Activated naive CD8-positive, alpha-beta T cell (primary cell): ENCODE results near the gene SBK3.
"Not testable (repeated sequence)": the region's sequence is repeated elsewhere in the genome, so short reads cannot be mapped to it uniquely, and the experiment has no call there.

Experiments
- H3K27ac Mint-ChIP-seq: one replicate; pipeline ENCODE4 v1.8.0; 2021; ENCODE audit warnings: mixed read lengths
- H3K27me3 Mint-ChIP-seq: one replicate; pipeline ENCODE4 v1.8.0; 2021; ENCODE audit warnings: mixed read lengths
- H3K36me3 Mint-ChIP-seq: one replicate; pipeline ENCODE4 v1.8.0; 2021; ENCODE audit warnings: mixed read lengths
- H3K4me1 Mint-ChIP-seq: one replicate; pipeline ENCODE4 v1.8.0; 2021; ENCODE audit warnings: low read depth, mixed read lengths
- H3K4me3 Mint-ChIP-seq: one replicate; pipeline ENCODE4 v1.8.0; 2021; ENCODE audit warnings: mild to moderate bottlenecking, mixed read lengths
- H3K9me3 Mint-ChIP-seq: one replicate; pipeline ENCODE4 v1.8.0; 2021; ENCODE audit warnings: low read depth, mixed read lengths

SBK3 gene

GRCh38 chr19:55545443-55545842 is at the start of gene SBK3:
Gene SBK3, minus strand, starts transcription at chr19:55545543. Its CDS starts 0 bp downstream, at chr19:55545543.
- no peak within 1 kb of the TSS for H3K4me3 Mint-ChIP-seq
- H3K27ac Mint-ChIP-seq, result no peak within 1 kb of the TSS
- no peaks in the 10 kb centered on the region for H3K4me1 Mint-ChIP-seq

GRCh38 chr19:55593096-55593772 is 47.9 kb upstream of the SBK3 start:
- H3K27me3 Mint-ChIP-seq, result no peaks in the 10 kb centered on the region
- peaks cover 23% of the 10 kb centered on the region for H3K36me3 Mint-ChIP-seq
- H3K9me3 Mint-ChIP-seq, result no peaks in the 10 kb centered on the region
- H3K27ac Mint-ChIP-seq, result no peak overlapping the region
- H3K4me3 Mint-ChIP-seq, result no peak overlapping the region
- H3K4me1 Mint-ChIP-seq, result peaks cover 12% of the 10 kb centered on the region

More at GRCh38 chr19:55545443-55545842, at the start of gene SBK3:
- H3K9me3 Mint-ChIP-seq, result no peaks in the 10 kb centered on the region
- H3K36me3 Mint-ChIP-seq, result no peaks in the 10 kb centered on the region
- peaks cover 10% of the 10 kb centered on the region for H3K27me3 Mint-ChIP-seq

GRCh38 chr19:55592391-55593090 is 47.2 kb upstream of the SBK3 start:
- Mint-ChIP-seq H3K4me1 (peaks cover 13% of the 10 kb centered on the region), H3K4me3 (no peak overlapping the region), H3K36me3 (peaks cover 21% of the 10 kb centered on the region), H3K27me3 (no peaks in the 10 kb centered on the region), H3K27ac (no peak overlapping the region), H3K9me3 (no peaks in the 10 kb centered on the region)

- H3K4me3 Mint-ChIP-seq, result no peak overlapping the region
- H3K27me3 Mint-ChIP-seq, result no peaks in the 10 kb centered on the region
- no peak overlapping the region for H3K27ac Mint-ChIP-seq
- H3K9me3 Mint-ChIP-seq, result no peaks in the 10 kb centered on the region
- peaks cover 22% of the 10 kb centered on the region for H3K4me1 Mint-ChIP-seq
- peaks cover 18% of the 10 kb centered on the region for H3K36me3 Mint-ChIP-seq
Measured at GRCh38 chr19:55591555-55591954, 46.2 kb upstream of the SBK3 start.

GRCh38 chr19:55590617-55591016 is 45.3 kb upstream of the SBK3 start:
- H3K27me3 Mint-ChIP-seq, result no peaks in the 10 kb centered on the region
- H3K4me1 Mint-ChIP-seq, result peaks cover 27% of the 10 kb centered on the region
- no peak overlapping the region for H3K27ac Mint-ChIP-seq
- H3K9me3 Mint-ChIP-seq, result no peaks in the 10 kb centered on the region
- H3K4me3 Mint-ChIP-seq, result no peak overlapping the region
- peaks cover 15% of the 10 kb centered on the region for H3K36me3 Mint-ChIP-seq

- Mint-ChIP-seq H3K36me3 (peaks cover 10% of the 10 kb centered on the region), H3K4me1 (peaks cover 30% of the 10 kb centered on the region), H3K4me3 (no peak overlapping the region), H3K27ac (no peak overlapping the region), H3K9me3 (no peaks in the 10 kb centered on the region), H3K27me3 (no peaks in the 10 kb centered on the region)
Measured at GRCh38 chr19:55590109-55590508, 44.8 kb upstream of the SBK3 start.

- Mint-ChIP-seq H3K27ac (no peak overlapping the region), H3K4me1 (peaks cover 30% of the 10 kb centered on the region), H3K4me3 (no peak overlapping the region)
Measured at GRCh38 chr19:55588738-55589137, 43.4 kb upstream of the SBK3 start.

GRCh38 chr19:55586976-55587668 is 41.8 kb upstream of the SBK3 start:
- Mint-ChIP-seq H3K9me3 (no peaks in the 10 kb centered on the region), H3K27ac (peak overlapping the region; percentile 50), H3K27me3 (no peaks in the 10 kb centered on the region), H3K36me3 (peaks cover 6% of the 10 kb centered on the region), H3K4me3 (peak overlapping the region; percentile 88), H3K4me1 (peaks cover 31% of the 10 kb centered on the region)

More at GRCh38 chr19:55588738-55589137, 43.4 kb upstream of the SBK3 start:
- H3K9me3 Mint-ChIP-seq, result no peaks in the 10 kb centered on the region
- no peaks in the 10 kb centered on the region for H3K27me3 Mint-ChIP-seq
- H3K36me3 Mint-ChIP-seq, result peaks cover 6% of the 10 kb centered on the region

- no peaks in the 10 kb centered on the region for H3K36me3 Mint-ChIP-seq
- H3K27ac Mint-ChIP-seq, result no peak overlapping the region
- H3K4me3 Mint-ChIP-seq, result peak overlapping the region; percentile 88
- no peaks in the 10 kb centered on the region for H3K27me3 Mint-ChIP-seq
- peaks cover 42% of the 10 kb centered on the region for H3K4me1 Mint-ChIP-seq
- H3K9me3 Mint-ChIP-seq, result no peaks in the 10 kb centered on the region
Measured at GRCh38 chr19:55585658-55586339, 40.5 kb upstream of the SBK3 start.

- Mint-ChIP-seq H3K27me3 (no peaks in the 10 kb centered on the region), H3K4me3 (no peak overlapping the region), H3K27ac (no peak overlapping the region), H3K36me3 (peaks cover under 1% of the 10 kb centered on the region), H3K4me1 (peaks cover 43% of the 10 kb centered on the region), H3K9me3 (no peaks in the 10 kb centered on the region)
Measured at GRCh38 chr19:55584871-55585270, 39.5 kb upstream of the SBK3 start.

GRCh38 chr19:55583897-55584296 is 38.6 kb upstream of the SBK3 start:
- H3K9me3 Mint-ChIP-seq, H3K27me3 Mint-ChIP-seq, H3K27ac Mint-ChIP-seq, H3K4me3 Mint-ChIP-seq, H3K36me3 Mint-ChIP-seq: not testable (repeated sequence)
- peaks cover 43% of the 10 kb centered on the region for H3K4me1 Mint-ChIP-seq

- not testable (repeated sequence) for H3K27ac Mint-ChIP-seq, H3K9me3 Mint-ChIP-seq, H3K4me3 Mint-ChIP-seq, H3K36me3 Mint-ChIP-seq, H3K27me3 Mint-ChIP-seq
- peaks cover 35% of the 10 kb centered on the region for H3K4me1 Mint-ChIP-seq
Measured at GRCh38 chr19:55582284-55582683, 36.9 kb upstream of the SBK3 start.

- H3K9me3 Mint-ChIP-seq, result no peaks in the 10 kb centered on the region
- peak overlapping the region; percentile 20 for H3K4me3 Mint-ChIP-seq
- H3K27me3 Mint-ChIP-seq, result no peaks in the 10 kb centered on the region
- peaks cover 6% of the 10 kb centered on the region for H3K36me3 Mint-ChIP-seq
- H3K27ac Mint-ChIP-seq, result no peak overlapping the region
- peaks cover 31% of the 10 kb centered on the region for H3K4me1 Mint-ChIP-seq
Measured at GRCh38 chr19:55581823-55582223, 36.5 kb upstream of the SBK3 start.

- H3K27me3 Mint-ChIP-seq, result no peaks in the 10 kb centered on the region
- peaks cover 8% of the 10 kb centered on the region for H3K36me3 Mint-ChIP-seq
- H3K9me3 Mint-ChIP-seq, result no peaks in the 10 kb centered on the region
- H3K4me3 Mint-ChIP-seq, result peak overlapping the region; percentile 99
- peaks cover 28% of the 10 kb centered on the region for H3K4me1 Mint-ChIP-seq
- peak overlapping the region; percentile 59 for H3K27ac Mint-ChIP-seq
Measured at GRCh38 chr19:55581145-55581822, 35.9 kb upstream of the SBK3 start.
